OCI-LY1 (cell line): Measurements from ENCODE around the gene ANO3.

Source experiments
- EZH2 ChIP-seq: fragments of 200-600 bp; sonication (generic), shearing (Covaris generic); IDR thresholded peaks from 2 replicates; pipeline ENCODE4 v1.8.0; 2017; ENCODE audit warnings: borderline replicate concordance, mixed run types, mild to moderate bottlenecking, antibody characterized with exemption, low read length, moderate library complexity, mixed read lengths
- TF ChIP-seq, protein P1 (sequence below): fragments of 200-600 bp; sonication (generic), shearing (Covaris generic); IDR thresholded peaks from 2 replicates; pipeline ENCODE4 v1.5.1; 2017; ENCODE audit warnings: mild to moderate bottlenecking, antibody characterized with exemption, low read length, moderate library complexity, mixed read lengths

DNA sequence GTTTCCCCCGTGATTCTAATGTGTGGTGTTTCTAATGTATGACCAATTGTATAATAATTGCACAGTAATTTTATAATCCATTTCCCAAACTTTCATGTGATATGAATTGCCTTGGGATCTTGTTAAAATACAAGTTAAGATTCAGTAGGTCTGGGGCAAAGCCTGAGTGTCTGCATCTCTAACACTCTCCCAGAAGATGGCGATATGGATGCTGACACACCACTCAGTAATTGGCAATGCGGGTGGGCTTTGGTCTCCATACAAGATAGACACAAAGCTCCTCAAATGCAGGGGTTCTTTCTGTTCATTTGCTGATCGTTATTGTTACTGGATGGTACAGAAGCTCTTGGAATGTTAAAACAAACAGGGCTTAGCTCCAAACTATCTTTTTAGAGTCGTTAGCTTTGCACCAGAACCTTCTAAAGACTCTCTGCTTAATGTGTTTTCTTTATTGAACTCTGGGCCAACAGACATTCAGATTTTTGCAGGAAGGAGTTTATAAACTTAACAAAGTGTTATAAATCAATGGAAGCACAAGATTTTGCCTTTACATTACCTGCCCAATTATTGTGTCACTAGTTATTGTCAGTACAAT is 45.4 kb upstream of the ANO3 start:
- TF ChIP-seq, protein P1, sequence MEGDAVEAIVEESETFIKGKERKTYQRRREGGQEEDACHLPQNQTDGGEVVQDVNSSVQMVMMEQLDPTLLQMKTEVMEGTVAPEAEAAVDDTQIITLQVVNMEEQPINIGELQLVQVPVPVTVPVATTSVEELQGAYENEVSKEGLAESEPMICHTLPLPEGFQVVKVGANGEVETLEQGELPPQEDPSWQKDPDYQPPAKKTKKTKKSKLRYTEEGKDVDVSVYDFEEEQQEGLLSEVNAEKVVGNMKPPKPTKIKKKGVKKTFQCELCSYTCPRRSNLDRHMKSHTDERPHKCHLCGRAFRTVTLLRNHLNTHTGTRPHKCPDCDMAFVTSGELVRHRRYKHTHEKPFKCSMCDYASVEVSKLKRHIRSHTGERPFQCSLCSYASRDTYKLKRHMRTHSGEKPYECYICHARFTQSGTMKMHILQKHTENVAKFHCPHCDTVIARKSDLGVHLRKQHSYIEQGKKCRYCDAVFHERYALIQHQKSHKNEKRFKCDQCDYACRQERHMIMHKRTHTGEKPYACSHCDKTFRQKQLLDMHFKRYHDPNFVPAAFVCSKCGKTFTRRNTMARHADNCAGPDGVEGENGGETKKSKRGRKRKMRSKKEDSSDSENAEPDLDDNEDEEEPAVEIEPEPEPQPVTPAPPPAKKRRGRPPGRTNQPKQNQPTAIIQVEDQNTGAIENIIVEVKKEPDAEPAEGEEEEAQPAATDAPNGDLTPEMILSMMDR, result peak; percentile 62
- no peak for TF ChIP-seq EZH2
